Peyer's patch (tissue), 4 donors: ENCODE data around the gene TM9SF4.

Experiments used
- POLR2A ChIP-seq, 2 donors: fragments of 450-650 bp; IDR thresholded peaks; one replicate each; pipeline ENCODE4 v1.5.1; 2017; ENCODE audit warnings: antibody characterized with exemption in 2 of 2, mild to moderate bottlenecking in 2 of 2, moderate library complexity in 2 of 2
- TF ChIP-seq, protein P1 (sequence below), 6 experiments: fragments of 450-650 bp in 4 of 6; fragments of 200-600 bp in 2 of 6; sonication (generic) in 1 of 6; IDR thresholded peaks; one replicate each; pipeline ENCODE4 v1.5.1; 2017 to 2019; ENCODE audit warnings: antibody characterized with exemption in 6 of 6, mild to moderate bottlenecking in 3 of 6, moderate library complexity in 1 of 6

DNA sequence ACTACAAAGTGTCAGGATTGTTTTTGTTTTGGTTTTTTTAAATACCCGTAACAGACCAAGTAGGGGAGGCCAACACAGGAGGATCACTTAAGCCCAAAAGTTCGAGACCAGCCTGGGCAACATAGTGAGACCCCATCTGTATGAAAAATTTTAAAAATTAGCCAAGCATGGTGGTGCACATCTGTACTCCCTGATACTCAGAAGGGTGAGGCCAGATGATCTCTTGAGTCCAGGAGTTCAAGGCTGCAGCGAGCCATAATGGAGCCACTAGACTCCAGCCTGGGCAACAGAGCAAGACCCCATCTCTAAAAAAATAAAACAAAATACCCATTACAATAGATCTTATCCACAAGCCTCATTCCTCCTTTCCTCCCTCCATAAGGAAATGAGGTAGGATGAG lies 28.7 kb upstream of the TM9SF4 start:
- TF ChIP-seq, protein P1, sequence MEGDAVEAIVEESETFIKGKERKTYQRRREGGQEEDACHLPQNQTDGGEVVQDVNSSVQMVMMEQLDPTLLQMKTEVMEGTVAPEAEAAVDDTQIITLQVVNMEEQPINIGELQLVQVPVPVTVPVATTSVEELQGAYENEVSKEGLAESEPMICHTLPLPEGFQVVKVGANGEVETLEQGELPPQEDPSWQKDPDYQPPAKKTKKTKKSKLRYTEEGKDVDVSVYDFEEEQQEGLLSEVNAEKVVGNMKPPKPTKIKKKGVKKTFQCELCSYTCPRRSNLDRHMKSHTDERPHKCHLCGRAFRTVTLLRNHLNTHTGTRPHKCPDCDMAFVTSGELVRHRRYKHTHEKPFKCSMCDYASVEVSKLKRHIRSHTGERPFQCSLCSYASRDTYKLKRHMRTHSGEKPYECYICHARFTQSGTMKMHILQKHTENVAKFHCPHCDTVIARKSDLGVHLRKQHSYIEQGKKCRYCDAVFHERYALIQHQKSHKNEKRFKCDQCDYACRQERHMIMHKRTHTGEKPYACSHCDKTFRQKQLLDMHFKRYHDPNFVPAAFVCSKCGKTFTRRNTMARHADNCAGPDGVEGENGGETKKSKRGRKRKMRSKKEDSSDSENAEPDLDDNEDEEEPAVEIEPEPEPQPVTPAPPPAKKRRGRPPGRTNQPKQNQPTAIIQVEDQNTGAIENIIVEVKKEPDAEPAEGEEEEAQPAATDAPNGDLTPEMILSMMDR (IDR thresholded peaks at IDR 0.05), result no peak
- no peak for TF ChIP-seq POLR2A (IDR thresholded peaks at IDR 0.05)
